Measurements from ENCODE around the gene COL5A3.

DNA sequence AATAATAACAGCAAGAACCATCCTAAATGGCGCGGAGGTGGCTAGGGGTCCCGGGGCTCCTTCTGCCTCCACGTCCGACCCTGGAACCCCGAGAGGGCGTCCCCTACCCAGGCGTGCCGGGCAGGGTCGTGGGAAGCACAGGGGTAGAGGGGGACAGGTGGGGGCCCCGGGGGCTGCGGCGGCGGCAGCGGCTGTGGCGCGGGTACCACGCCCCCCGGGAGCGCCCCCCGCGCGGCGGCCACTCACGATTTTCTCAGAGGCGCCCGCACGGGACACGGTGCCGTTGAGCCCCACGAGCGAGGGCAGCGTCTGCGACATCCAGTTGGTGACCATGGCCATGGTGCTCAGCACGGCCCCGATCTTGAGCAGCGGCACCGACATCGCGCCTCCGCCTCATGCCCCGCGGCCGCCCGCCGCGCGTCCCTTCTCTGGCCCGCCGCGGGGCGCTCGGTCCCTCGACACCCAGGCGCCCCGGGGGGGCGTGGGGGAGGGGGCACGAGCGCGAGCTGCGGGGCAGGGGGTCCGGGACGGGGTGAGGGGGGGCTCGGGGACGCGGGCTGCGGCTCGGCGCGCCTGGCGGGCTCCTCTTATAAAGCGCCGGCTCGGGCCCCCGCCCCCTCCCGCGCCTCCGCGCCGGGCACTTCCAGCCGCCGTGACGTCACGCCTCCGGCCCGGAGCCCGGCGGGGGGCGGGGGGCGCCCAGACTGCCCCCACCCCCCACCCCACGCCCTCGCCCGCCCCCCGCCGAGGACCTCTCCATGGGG, 96.9 kb downstream of the COL5A3 start:
- no peak for TF ChIP-seq POLR2A (IDR thresholded peaks at IDR 0.05; ENCODE audit: low read length)
- TF ChIP-seq GATA1 (IDR thresholded peaks at IDR 0.05; ENCODE audit: low read depth, low read length): no peak

All from erythroblast (primary cell).